WERI-Rb-1 (cell line): Measurements from ENCODE around the gene CCDC157.

Source experiments
- DNase-seq: peaks from one replicate; pipeline ENCODE4 v3.0.0-alpha.2; 2020
- H3K27ac ChIP-seq: fragments of 250-450 bp; sonication (Bioruptor Pico); 2 replicates; pipeline ENCODE4 v1.5.1; 2020; ENCODE audit warnings: mild to moderate bottlenecking, moderate library complexity
- H3K27me3 ChIP-seq: fragments of 250-450 bp; sonication (Bioruptor Pico); 2 replicates; pipeline ENCODE4 v1.5.1; 2021; ENCODE audit warnings: mild to moderate bottlenecking, low read depth, moderate library complexity; ENCODE audit not compliant: insufficient read depth, severe bottlenecking
- H3K36me3 ChIP-seq: fragments of 250-450 bp; sonication (Bioruptor Pico); 2 replicates; pipeline ENCODE4 v1.5.1; 2020; ENCODE audit warnings: mild to moderate bottlenecking, moderate library complexity
- H3K4me3 ChIP-seq: 2 replicates; pipeline ENCODE4 v1.5.1; 2011; ENCODE audit warnings: low read depth, mild to moderate bottlenecking, control low read depth, low read length
- H3K9me3 ChIP-seq: fragments of 250-450 bp; sonication (Bioruptor Pico); 2 replicates; pipeline ENCODE4 v1.5.1; 2021; ENCODE audit warnings: mild to moderate bottlenecking, moderate library complexity; ENCODE audit not compliant: severe bottlenecking
- CTCF ChIP-seq: IDR thresholded peaks from 2 replicates; pipeline ENCODE4 v1.5.1; 2011; ENCODE audit warnings: low read depth, mild to moderate bottlenecking, control low read depth, inconsistent platforms, low read length

The CCDC157 gene

GRCh38 chr22:30351226-30351625 lies 5.6 kb upstream of the CCDC157 start:
- H3K4me3 ChIP-seq: no peak overlapping the region
- peaks cover 81% of the 10 kb centered on the region for H3K36me3 ChIP-seq
- no peak overlapping the region for H3K27ac ChIP-seq
- H3K9me3 ChIP-seq: no peaks in the 10 kb centered on the region
- DNase-seq: no peak
- TF ChIP-seq CTCF: no peak
- H3K27me3 ChIP-seq: no peaks in the 10 kb centered on the region

GRCh38 chr22:30354644-30355043 lies 2.2 kb upstream of the CCDC157 start:
- H3K4me3 ChIP-seq: no peak overlapping the region
- no peak overlapping the region for H3K27ac ChIP-seq
- DNase-seq: no peak
- no peaks in the 10 kb centered on the region for H3K27me3 ChIP-seq
- H3K36me3 ChIP-seq: peaks cover 53% of the 10 kb centered on the region
- H3K9me3 ChIP-seq: no peaks in the 10 kb centered on the region
- TF ChIP-seq CTCF: no peak

GRCh38 chr22:30357236-30357570 lies 396 bp downstream of the CCDC157 start:
- Histone ChIP-seq H3K27me3 (no peaks in the 10 kb centered on the region), H3K36me3 (peaks cover 30% of the 10 kb centered on the region), H3K27ac (peak overlapping the region; percentile 100), H3K9me3 (no peaks in the 10 kb centered on the region), H3K4me3 (peak overlapping the region; percentile 72)
- no peak for DNase-seq
- TF ChIP-seq CTCF: no peak

GRCh38 chr22:30357650-30358215 lies 926 bp downstream of the CCDC157 start:
- TF ChIP-seq CTCF: no peak
- H3K27me3 ChIP-seq: no peaks in the 10 kb centered on the region
- DNase-seq: no peak
- no peak overlapping the region; the same call in 1 of the 2 replicates for H3K27ac ChIP-seq
- H3K36me3 ChIP-seq: peaks cover 25% of the 10 kb centered on the region
- no peaks in the 10 kb centered on the region for H3K9me3 ChIP-seq
- H3K4me3 ChIP-seq: no peak overlapping the region

GRCh38 chr22:30358541-30358940 lies 1.7 kb downstream of the CCDC157 start:
- H3K9me3 ChIP-seq: no peaks in the 10 kb centered on the region
- no peak for DNase-seq
- no peak for TF ChIP-seq CTCF
- H3K36me3 ChIP-seq: peaks cover 21% of the 10 kb centered on the region
- H3K27me3 ChIP-seq: no peaks in the 10 kb centered on the region
- no peak overlapping the region for H3K27ac ChIP-seq
- no peak overlapping the region for H3K4me3 ChIP-seq
